ENCODE data around the gene LEAP2. TPM values are rescaled to one million over a fixed set of nuclear protein-coding genes. Genes with fewer than 3 reads are reported as not detected.

The LEAP2 gene
- total RNA-seq, 1 donor from 2014 or later, result 1.9 TPM

- peaks cover 38% of the 10 kb centered on the region for H3K36me3 ChIP-seq
- intact Hi-C loops (cut with micrococcal nuclease), result no loop called here
- TF ChIP-seq, protein P1, sequence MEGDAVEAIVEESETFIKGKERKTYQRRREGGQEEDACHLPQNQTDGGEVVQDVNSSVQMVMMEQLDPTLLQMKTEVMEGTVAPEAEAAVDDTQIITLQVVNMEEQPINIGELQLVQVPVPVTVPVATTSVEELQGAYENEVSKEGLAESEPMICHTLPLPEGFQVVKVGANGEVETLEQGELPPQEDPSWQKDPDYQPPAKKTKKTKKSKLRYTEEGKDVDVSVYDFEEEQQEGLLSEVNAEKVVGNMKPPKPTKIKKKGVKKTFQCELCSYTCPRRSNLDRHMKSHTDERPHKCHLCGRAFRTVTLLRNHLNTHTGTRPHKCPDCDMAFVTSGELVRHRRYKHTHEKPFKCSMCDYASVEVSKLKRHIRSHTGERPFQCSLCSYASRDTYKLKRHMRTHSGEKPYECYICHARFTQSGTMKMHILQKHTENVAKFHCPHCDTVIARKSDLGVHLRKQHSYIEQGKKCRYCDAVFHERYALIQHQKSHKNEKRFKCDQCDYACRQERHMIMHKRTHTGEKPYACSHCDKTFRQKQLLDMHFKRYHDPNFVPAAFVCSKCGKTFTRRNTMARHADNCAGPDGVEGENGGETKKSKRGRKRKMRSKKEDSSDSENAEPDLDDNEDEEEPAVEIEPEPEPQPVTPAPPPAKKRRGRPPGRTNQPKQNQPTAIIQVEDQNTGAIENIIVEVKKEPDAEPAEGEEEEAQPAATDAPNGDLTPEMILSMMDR (IDR thresholded peaks at IDR 0.05; ENCODE audit: borderline replicate concordance), result no peak
- no peaks in the 10 kb centered on the region for H3K27me3 ChIP-seq (ENCODE audit: low read depth)
- H3K4me3 ChIP-seq, result peak overlapping the region; percentile 95
- H3K27ac ChIP-seq (replicated peaks), result peak overlapping the region; percentile 97
- DNase-seq, result no peak
- peaks cover 45% of the 10 kb centered on the region for H3K4me1 ChIP-seq
- no peaks in the 10 kb centered on the region for H3K9me3 ChIP-seq (replicated peaks)
These were observed 6.4 kb upstream of the LEAP2 start for GRCh38 chr5:132867046-132867451.

DNA sequence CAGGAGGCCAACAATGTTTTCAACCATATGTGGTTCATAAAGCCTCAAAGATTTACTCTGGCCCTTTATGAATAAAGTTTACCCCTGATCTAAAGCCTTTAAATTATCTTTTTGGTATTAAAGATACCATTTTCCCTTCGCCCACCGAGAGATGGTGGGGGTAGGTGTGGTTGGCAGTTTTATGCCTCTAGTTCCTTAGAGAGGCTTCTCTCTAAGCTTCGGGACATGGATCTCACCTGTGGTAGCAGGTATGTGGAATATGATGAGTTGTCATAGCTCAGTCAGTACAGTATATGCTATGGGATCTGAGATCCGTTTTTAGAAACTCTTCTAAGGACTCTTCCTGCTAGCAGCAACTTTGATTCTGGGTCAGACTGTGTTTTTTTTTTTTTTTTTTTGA is 4.7 kb upstream of the LEAP2 start:
- H3K27ac ChIP-seq (replicated peaks), result no peak overlapping the region
- no peak overlapping the region for H3K4me3 ChIP-seq
- H3K4me1 ChIP-seq, result peaks cover 63% of the 10 kb centered on the region
- H3K27me3 ChIP-seq (ENCODE audit: low read depth), result no peaks in the 10 kb centered on the region
- H3K36me3 ChIP-seq, result peaks cover 40% of the 10 kb centered on the region
- intact Hi-C loops (cut with micrococcal nuclease), result no loop called here
- TF ChIP-seq, protein P1 (IDR thresholded peaks at IDR 0.05; ENCODE audit: borderline replicate concordance), result no peak
- DNase-seq, result no peak
- H3K9me3 ChIP-seq (replicated peaks), result no peaks in the 10 kb centered on the region

DNA sequence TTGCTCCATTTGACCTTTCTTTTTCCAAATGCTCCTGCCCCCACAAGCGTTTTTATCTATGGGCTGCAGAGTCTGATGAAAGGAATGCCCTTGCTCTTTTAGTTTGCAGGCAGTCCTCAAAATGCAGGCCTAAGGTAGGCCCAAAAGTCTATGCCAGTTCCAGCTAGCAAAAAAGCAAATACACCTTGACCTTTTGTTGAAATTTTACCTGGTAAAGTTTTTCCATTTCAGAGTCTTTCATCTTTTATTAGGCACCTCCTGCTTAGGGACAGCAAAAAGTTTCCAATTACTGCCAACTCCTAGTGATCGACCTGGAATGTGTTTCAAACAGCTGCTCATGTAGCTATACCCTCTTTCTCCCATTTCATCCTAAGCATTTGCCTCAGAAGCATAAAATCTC is 2.7 kb upstream of the LEAP2 start:
- intact Hi-C loops (cut with micrococcal nuclease), result no loop called here
- peaks cover 47% of the 10 kb centered on the region for H3K36me3 ChIP-seq
- no peaks in the 10 kb centered on the region for H3K27me3 ChIP-seq (ENCODE audit: low read depth)
- H3K4me3 ChIP-seq, result no peak overlapping the region
- TF ChIP-seq, protein P1 (IDR thresholded peaks at IDR 0.05; ENCODE audit: borderline replicate concordance), result no peak
- no peak for DNase-seq
- H3K27ac ChIP-seq (replicated peaks), result no peak overlapping the region
- no peaks in the 10 kb centered on the region for H3K9me3 ChIP-seq (replicated peaks)
- H3K4me1 ChIP-seq, result peaks cover 59% of the 10 kb centered on the region

GRCh38 chr5:132871459-132872284 is 1.8 kb upstream of the LEAP2 start:
- H3K36me3 ChIP-seq, result peaks cover 47% of the 10 kb centered on the region
- peak overlapping the region; percentile 64 for H3K27ac ChIP-seq (replicated peaks)
- H3K4me1 ChIP-seq, result peaks cover 63% of the 10 kb centered on the region
- H3K4me3 ChIP-seq, result no peak overlapping the region
- intact Hi-C loops (cut with micrococcal nuclease), result no loop called here
- TF ChIP-seq, protein P1 (IDR thresholded peaks at IDR 0.05; ENCODE audit: borderline replicate concordance), result no peak
- H3K27me3 ChIP-seq (ENCODE audit: low read depth), result no peaks in the 10 kb centered on the region
- H3K9me3 ChIP-seq (replicated peaks), result no peaks in the 10 kb centered on the region
- DNase-seq, result no peak

DNA sequence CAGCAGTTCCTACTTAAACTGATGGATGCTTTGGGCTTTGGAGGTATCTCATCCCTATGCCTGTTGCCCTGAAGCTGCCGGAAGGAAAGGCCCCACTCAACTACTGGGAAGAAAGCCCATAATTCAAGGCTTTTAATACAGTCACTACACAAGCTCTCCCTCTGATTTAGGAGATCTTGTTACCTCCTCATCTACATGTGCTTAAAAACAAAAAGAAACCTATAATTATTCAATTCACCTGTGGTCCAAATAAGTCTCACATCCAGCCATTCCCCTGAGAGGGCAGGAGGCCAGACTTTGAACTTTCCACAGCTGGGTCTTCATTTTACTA is 715 bp upstream of the LEAP2 start:
- Histone ChIP-seq H3K9me3 (replicated peaks) (no peaks in the 10 kb centered on the region), H3K27me3 (ENCODE audit: low read depth) (no peaks in the 10 kb centered on the region), H3K4me1 (peaks cover 63% of the 10 kb centered on the region), H3K4me3 (no peak overlapping the region), H3K36me3 (peaks cover 44% of the 10 kb centered on the region), H3K27ac (replicated peaks) (peak overlapping the region; percentile 64)
- intact Hi-C loops (cut with micrococcal nuclease), result no loop called here
- TF ChIP-seq, protein P1 (IDR thresholded peaks at IDR 0.05; ENCODE audit: borderline replicate concordance), result no peak
- DNase-seq, result no peak
